HCT116 (cell line): ENCODE results near the gene NPFF. TPM values are rescaled to one million over a fixed set of nuclear protein-coding genes. Genes with fewer than 3 reads are reported as not detected.

Experiments
- ATAC-seq: fragments of 200-7000 bp; cut with Tn5 transposase; 2 replicates; pipeline ENCODE4 v1.9.1; 2020; ENCODE audit warnings: mild to moderate bottlenecking, moderate library complexity
- BruUV-seq: library from RNA; stranded (reverse); fragments of 400-500 nt; replicated peaks from 2 replicates; lab custom pipeline; 2021; lab: Mats Ljungman, UMichigan
- CTCF ChIA-PET: fragments of 300-600 bp; sonication (Branson Sonifier 250); formaldehyde crosslinking; loops from one replicate; lab custom pipeline; 2021; ENCODE audit warnings: antibody characterized with exemption; lab: Charles Lee
- POLR2A ChIA-PET: fragments of 300-600, 350-600 bp; sonication (Branson Sonifier 250); formaldehyde crosslinking; loops from one replicate; lab custom pipeline; 2021; ENCODE audit warnings: antibody characterized with exemption; lab: Charles Lee
- RAD21 ChIA-PET, 2 experiments: fragments of 300-600 bp; sonication (Branson Sonifier 250); formaldehyde crosslinking; loops; one replicate each; lab custom pipeline; 2023; ENCODE audit warnings: low total read pairs in 2 of 2; ENCODE audit not compliant: uncharacterized antibody in 2 of 2, unreplicated experiment in 2 of 2, low non-redundant PET in 1 of 2; lab: Charles Lee
- DNase-seq: peaks from one replicate; pipeline ENCODE4 v3.0.0-alpha.2; 2010; ENCODE audit warnings: low read depth, low spot score
- H2AFZ ChIP-seq: fragments of 200-600 bp; shearing (Covaris generic), sonication (generic); 2 replicates; pipeline ENCODE4 v1.6.1; 2017; ENCODE audit warnings: low read depth, mixed run types, mixed read lengths, antibody characterized with exemption, low read length; ENCODE audit not compliant: poor library complexity, severe bottlenecking
- H3K27ac ChIP-seq: 2 replicates; pipeline ENCODE4 v1.5.1; 2012; ENCODE audit warnings: low read depth, low read length
- H3K27me3 ChIP-seq: fragments of 200-600 bp; sonication (generic); 2 replicates; pipeline ENCODE4 v1.6.1; 2016; ENCODE audit warnings: mixed run types, low read length, mixed read lengths; ENCODE audit not compliant: insufficient read depth
- H3K36me3 ChIP-seq, 2 experiments: fragments of 200-500 bp in 1 of 2; fragments of 200-600 bp in 1 of 2; sonication (Bioruptor generic) in 1 of 2; sonication (generic) in 1 of 2; 2 replicates each; pipeline versions ENCODE4 v1.5.1 to v1.6.1; 2014 to 2016; ENCODE audit warnings: low read length in 2 of 2, inconsistent platforms in 1 of 2, mixed read lengths in 1 of 2, mixed run types in 1 of 2; ENCODE audit not compliant: insufficient read depth in 2 of 2, control insufficient read depth in 1 of 2
- H3K4me1 ChIP-seq, 2 experiments: fragments of 200-600 bp in 1 of 2; sonication (generic) in 1 of 2; 2 replicates each; pipeline versions ENCODE4 v1.5.1 to v1.6.1; 2012 to 2017; ENCODE audit warnings: low read length in 2 of 2, inconsistent platforms in 1 of 2, mild to moderate bottlenecking in 1 of 2, mixed read lengths in 1 of 2, mixed run types in 1 of 2, moderate library complexity in 1 of 2; ENCODE audit not compliant: insufficient read depth in 2 of 2, control insufficient read depth in 1 of 2
- H3K4me2 ChIP-seq: fragments of 200-600 bp; sonication (generic); 2 replicates; pipeline ENCODE4 v1.6.1; 2017; ENCODE audit warnings: mixed run types, low read length, mixed read lengths
- H3K4me3 ChIP-seq, 2 experiments: fragments of 200-600 bp in 1 of 2; sonication (generic) in 1 of 2; replicated peaks in 1 of 2; 2 replicates each; pipeline ENCODE4 v1.5.1; 2011 to 2016; ENCODE audit warnings: low read length in 2 of 2, control low read depth in 1 of 2, low read depth in 1 of 2, mild to moderate bottlenecking in 1 of 2, mixed read lengths in 1 of 2, mixed run types in 1 of 2
- H3K79me2 ChIP-seq: fragments of 200-600 bp; sonication (generic); 2 replicates; pipeline ENCODE4 v1.6.1; 2017; ENCODE audit warnings: mild to moderate bottlenecking, mixed run types, low read length, moderate library complexity, mixed read lengths; ENCODE audit not compliant: insufficient read depth
- H3K9ac ChIP-seq: fragments of 200-600 bp; sonication (generic); 2 replicates; pipeline ENCODE4 v1.6.1; 2016; ENCODE audit warnings: low read length, mixed read lengths
- H3K9me2 ChIP-seq: fragments of 200-600 bp; sonication (generic), shearing (Covaris generic); 2 replicates; pipeline ENCODE4 v1.6.1; 2017; ENCODE audit warnings: mixed run types, mild to moderate bottlenecking, moderate library complexity; ENCODE audit not compliant: insufficient read depth
- H3K9me3 ChIP-seq, 2 experiments: fragments of 200-500 bp in 1 of 2; fragments of 200-600 bp in 1 of 2; sonication (Bioruptor generic) in 1 of 2; sonication (generic) in 1 of 2; 2 replicates each; pipeline ENCODE4 v1.6.1; 2014 to 2017; ENCODE audit warnings: low read length in 2 of 2, mixed read lengths in 2 of 2, inconsistent platforms in 1 of 2, low read depth in 1 of 2, mild to moderate bottlenecking in 1 of 2, mixed run types in 1 of 2, moderate library complexity in 1 of 2; ENCODE audit not compliant: control insufficient read depth in 1 of 2, insufficient read depth in 1 of 2
- H4K20me1 ChIP-seq: fragments of 200-600 bp; sonication (generic), shearing (Covaris generic); 2 replicates; pipeline ENCODE4 v1.6.1; 2017; ENCODE audit warnings: mixed run types, mild to moderate bottlenecking, moderate library complexity; ENCODE audit not compliant: insufficient read depth
- ATF3 ChIP-seq: IDR thresholded peaks from 2 replicates; pipeline ENCODE4 v1.6.1; 2012
- CEBPB ChIP-seq: IDR thresholded peaks from 2 replicates; pipeline ENCODE4 v1.6.1; 2012; ENCODE audit warnings: low read depth
- EGR1 ChIP-seq: IDR thresholded peaks from 2 replicates; pipeline ENCODE4 v1.6.1; 2012; ENCODE audit warnings: low read depth
- JUND ChIP-seq: IDR thresholded peaks from 2 replicates; pipeline ENCODE4 v1.6.1; 2012
- POLR2A ChIP-seq: IDR thresholded peaks from 2 replicates; pipeline ENCODE4 v1.7.0; 2011; ENCODE audit warnings: borderline replicate concordance; ENCODE audit not compliant: insufficient read depth, insufficient read length; ENCODE audit errors: extremely low read depth
- SIN3A ChIP-seq: IDR thresholded peaks from 2 replicates; pipeline ENCODE4 v1.6.1; 2012; ENCODE audit warnings: low read depth
- SRF ChIP-seq: IDR thresholded peaks from 2 replicates; pipeline ENCODE4 v1.6.1; 2012; ENCODE audit warnings: low read depth
- YY1 ChIP-seq: IDR thresholded peaks from 2 replicates; pipeline ENCODE4 v1.6.1; 2011; ENCODE audit warnings: low read length, low read depth, moderate library complexity, mild to moderate bottlenecking; ENCODE audit not compliant: insufficient replicate concordance; ENCODE audit errors: extremely low read depth
- ZNF274 ChIP-seq: fragments of 200-500 bp; sonication (Bioruptor generic); IDR thresholded peaks from 2 replicates; pipeline ENCODE4 v1.6.1; 2014; ENCODE audit warnings: mild to moderate bottlenecking, low read depth, low read length, inconsistent platforms
- intact Hi-C: fragments of 100-400 bp; cut with micrococcal nuclease; formaldehyde crosslinking; loops from 2 replicates; pipeline ENCODE4 v1.10.0; 2022
- total RNA-seq: library from RNA; stranded (reverse); gene quantifications from one replicate; pipeline ENCODE4 v1.2.1, GENCODE V29; 2021; ENCODE audit not compliant: unreplicated experiment
- TF ChIP-seq, protein P1 (sequence below), 3 experiments: fragments of 200-600 bp in 1 of 3; sonication (generic) in 1 of 3; IDR thresholded peaks in 2 of 3; conservative IDR thresholded peaks in 1 of 3; 2 replicates each; pipeline ENCODE4 v1.5.1; 2012 to 2017; ENCODE audit warnings: low read depth in 2 of 3, low read length in 2 of 3, antibody characterized with exemption in 1 of 3, borderline replicate concordance in 1 of 3, control low read depth in 1 of 3, mild to moderate bottlenecking in 1 of 3, mixed read lengths in 1 of 3, mixed run types in 1 of 3, moderate library complexity in 1 of 3; ENCODE audit not compliant: insufficient read depth in 1 of 3

Gene NPFF
- total RNA-seq, 1 experiment from 2014 or later = not detected

DNA sequence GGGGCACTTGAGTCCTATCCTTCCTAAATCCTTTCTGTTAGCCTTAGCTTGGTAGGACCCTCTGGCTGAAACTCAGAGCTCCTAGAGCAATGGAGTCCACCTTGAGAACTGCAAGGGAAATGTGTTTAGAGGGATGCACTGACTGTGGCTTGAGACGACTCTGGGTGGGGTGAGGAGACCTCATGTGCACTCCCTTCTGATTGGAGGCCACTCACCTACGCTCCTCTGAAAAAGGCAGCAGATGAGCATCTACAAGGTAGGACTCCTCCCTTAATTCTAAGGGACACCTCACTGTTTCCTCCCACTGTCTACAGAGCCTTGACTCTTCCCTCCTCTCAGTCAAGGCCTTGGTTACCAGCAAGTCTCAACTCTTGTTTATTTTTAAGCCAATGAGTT, 9.1 kb downstream of the NPFF start:
- no peak for DNase-seq
- intact Hi-C loops = no loop called here
- no peaks in the 10 kb centered on the region for H3K9me3 ChIP-seq
- no TSS peak for BruUV-seq
- peak overlapping the region; percentile 41 for H3K27ac ChIP-seq
- RAD21 ChIA-PET = no interaction called here
- peak overlapping the region; percentile 89 for H3K4me2 ChIP-seq
- no peak overlapping the region for H2AFZ ChIP-seq
- H4K20me1 ChIP-seq = no peaks in the 10 kb centered on the region
- H3K27me3 ChIP-seq = no peaks in the 10 kb centered on the region
- H3K9me2 ChIP-seq = no peaks in the 10 kb centered on the region
- H3K4me1 ChIP-seq = peaks cover 19 to 50% of the 10 kb centered on the region in 2 experiments
- peak overlapping the region; percentile 75 to 87 for H3K4me3 ChIP-seq
- H3K9ac ChIP-seq = peak overlapping the region; percentile 52; the same call in 1 of the 2 replicates
- no peak for TF ChIP-seq JUND
- no peak for TF ChIP-seq SRF
- TF ChIP-seq POLR2A = no peak
- no peak for TF ChIP-seq SIN3A
- no peak for TF ChIP-seq CEBPB
- TF ChIP-seq ATF3 = no peak
- no peak for TF ChIP-seq ZNF274
- TF ChIP-seq EGR1 = no peak
- TF ChIP-seq, protein P1, sequence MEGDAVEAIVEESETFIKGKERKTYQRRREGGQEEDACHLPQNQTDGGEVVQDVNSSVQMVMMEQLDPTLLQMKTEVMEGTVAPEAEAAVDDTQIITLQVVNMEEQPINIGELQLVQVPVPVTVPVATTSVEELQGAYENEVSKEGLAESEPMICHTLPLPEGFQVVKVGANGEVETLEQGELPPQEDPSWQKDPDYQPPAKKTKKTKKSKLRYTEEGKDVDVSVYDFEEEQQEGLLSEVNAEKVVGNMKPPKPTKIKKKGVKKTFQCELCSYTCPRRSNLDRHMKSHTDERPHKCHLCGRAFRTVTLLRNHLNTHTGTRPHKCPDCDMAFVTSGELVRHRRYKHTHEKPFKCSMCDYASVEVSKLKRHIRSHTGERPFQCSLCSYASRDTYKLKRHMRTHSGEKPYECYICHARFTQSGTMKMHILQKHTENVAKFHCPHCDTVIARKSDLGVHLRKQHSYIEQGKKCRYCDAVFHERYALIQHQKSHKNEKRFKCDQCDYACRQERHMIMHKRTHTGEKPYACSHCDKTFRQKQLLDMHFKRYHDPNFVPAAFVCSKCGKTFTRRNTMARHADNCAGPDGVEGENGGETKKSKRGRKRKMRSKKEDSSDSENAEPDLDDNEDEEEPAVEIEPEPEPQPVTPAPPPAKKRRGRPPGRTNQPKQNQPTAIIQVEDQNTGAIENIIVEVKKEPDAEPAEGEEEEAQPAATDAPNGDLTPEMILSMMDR (IDR thresholded peaks at IDR 0.05 in 2 of 3, conservative IDR thresholded peaks at IDR 0.05 in 1 of 3; ENCODE audit: borderline replicate concordance in 1 of 3, insufficient read depth in 1 of 3, low read depth in 2 of 3, low read length in 2 of 3) = no peak
- no peak for TF ChIP-seq YY1
- ATAC-seq = no peak
- CTCF ChIA-PET = no interaction called here
- H3K36me3 ChIP-seq = no peaks in the 10 kb centered on the region
- H3K79me2 ChIP-seq = peaks cover 16% of the 10 kb centered on the region
- POLR2A ChIA-PET = interaction anchor here (0.8 kb wide), 1 partner anchor 177 kb away, joined by 3 read pairs; the partner anchor contains the start of gene AAAS
